HG03139 (cell line): ENCODE results near the gene USP48.
"Not testable (repeated sequence)": the region's sequence is repeated elsewhere in the genome, so short reads cannot be mapped to it uniquely, and the experiment has no call there.

Experiments
- ATAC-seq: cut with Tn5 transposase; IDR thresholded peaks from one replicate; pipeline ENCODE4 v1.9.1; 2021; ENCODE audit not compliant: unreplicated experiment

The USP48 gene

DNA sequence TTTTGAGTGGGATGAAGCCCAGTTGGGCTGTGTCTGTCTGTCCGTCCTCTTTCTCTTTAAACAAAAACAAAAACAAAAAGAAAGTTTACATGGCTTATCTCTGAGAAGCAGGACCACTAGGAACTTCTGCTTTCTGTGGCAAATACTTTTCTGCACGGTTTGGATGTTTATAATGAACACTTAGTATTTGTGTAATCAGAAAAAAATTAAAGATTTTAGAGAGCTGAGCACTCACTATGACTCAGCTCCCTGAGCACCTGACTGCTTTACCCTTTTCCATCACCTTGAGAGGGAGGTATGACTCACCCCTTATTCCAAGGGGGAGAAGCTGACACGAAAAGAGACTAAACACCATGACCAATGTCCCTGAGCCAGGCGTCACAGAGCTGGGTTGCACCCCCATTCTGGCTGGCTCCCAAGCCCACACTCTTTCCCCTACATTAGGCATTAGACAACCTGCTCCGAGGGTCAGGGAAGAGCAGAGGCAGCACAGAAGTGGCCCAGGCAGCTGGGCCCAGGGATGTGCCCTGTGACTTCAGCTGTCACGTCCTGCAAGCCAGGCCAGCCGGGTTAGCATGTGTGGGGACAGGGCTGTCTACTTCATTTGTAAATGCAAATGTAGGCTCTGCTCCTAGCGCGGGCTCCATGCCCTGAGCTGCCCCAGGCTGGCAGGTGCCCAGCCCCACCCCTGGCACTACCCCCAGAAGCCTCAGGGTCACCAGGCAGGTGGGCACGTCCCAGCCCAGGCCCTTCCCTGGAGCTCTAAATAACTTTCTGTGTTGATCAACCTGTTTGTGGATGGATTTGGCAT, 144.2 kb downstream of the USP48 start:
- ATAC-seq, result no peak

- no peak for ATAC-seq
These were observed 145.4 kb downstream of the USP48 start for GRCh38 chr1:21637514-21637913.

- ATAC-seq, result no peak
These were observed 146.9 kb downstream of the USP48 start for GRCh38 chr1:21636029-21636428.

GRCh38 chr1:21634806-21635535, 148.0 kb downstream of the USP48 start:
- ATAC-seq, result no peak

GRCh38 chr1:21633992-21634805, 148.8 kb downstream of the USP48 start:
- no peak for ATAC-seq

DNA sequence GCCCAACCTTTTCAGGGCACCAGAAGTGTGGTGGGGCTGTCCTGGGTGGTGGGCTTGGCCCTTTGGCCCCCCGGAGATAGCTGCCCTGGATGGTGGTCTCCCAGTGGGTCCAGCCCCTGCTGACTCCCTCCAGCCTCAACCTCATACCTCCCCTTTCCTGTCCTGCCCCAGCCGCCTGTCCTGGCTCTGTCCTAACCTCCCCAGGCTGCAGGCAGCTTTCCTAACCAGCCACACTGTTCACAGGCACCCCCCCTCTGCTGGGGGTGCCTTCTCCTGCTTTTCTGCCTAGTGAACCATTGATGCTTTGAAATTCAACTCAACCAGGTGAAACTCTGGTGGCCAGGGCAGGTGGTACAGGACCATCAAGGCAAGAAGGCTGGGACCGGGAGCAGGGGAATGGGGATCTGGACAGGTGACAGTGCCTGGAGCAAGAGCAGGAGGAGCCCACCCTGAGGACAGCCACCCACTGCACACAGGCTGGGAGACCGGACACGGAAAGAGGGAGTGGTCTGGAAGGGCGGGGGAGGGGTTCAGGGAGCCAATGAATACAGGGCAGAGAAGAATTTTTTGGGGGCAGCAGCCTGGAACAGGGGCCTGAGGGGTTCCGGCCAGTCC, 149.7 kb downstream of the USP48 start:
- no peak for ATAC-seq

DNA sequence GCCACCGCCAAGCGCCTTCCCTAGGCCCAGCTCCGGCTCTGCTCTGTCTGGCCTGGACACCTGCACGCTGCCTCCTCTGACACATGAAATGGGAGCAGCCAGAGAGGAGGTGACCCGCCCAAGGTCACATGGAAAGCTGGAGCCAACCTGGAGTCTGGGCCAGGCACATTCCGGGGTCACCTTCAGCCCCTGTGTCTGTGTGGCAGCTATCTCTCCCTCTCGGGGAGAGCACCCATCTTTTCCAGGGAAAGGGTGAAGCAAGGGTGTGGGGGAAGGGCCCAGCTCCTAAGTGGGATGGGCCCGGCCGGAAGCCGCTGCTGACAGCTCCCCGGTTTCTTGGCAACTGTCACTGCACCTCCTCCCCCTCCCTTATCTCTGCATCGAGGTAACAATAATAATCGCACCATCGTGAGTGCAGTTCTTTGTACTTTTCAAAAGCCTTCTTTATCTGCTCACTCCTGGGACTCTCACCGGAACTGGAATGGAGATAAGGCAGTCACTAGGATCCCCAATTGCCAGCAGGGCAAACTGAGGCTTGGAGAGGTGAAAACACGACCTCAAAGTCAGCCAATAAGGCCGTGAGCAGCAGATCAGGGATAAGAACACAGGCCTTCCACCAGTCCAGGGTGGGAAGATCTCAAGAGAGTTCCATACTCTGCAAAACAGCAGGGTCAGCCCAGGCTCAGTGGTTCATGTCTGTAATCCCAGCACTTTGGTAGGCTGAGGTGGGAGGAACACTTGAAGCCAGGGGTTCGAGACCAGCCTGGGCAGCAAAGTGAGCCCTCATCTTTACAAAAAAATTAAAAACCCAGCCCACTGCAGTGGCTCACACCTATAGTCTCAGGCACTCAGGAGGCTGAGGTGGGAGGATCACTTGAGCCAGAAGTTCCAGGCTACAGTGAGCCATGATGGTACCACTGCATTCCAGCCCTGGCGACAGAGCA, 150.7 kb downstream of the USP48 start:
- no peak for ATAC-seq

DNA sequence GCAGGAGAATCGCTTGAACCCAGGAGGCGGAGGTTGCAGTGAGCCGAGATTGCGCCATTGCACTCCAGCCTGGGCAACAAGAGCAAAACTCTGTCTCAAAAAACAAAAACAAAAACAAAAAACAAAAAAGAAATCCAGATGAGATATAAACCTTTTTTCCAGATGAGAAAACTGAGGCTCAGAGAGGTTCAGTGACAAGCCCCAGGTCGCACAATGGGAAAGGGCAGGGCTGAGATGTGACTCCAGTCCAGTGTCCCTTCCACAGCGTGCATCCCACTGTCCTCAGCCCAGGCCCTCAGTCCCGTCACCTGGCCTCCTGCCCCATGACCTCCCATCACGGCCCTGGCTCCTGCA, 151.4 kb downstream of the USP48 start:
- not testable (repeated sequence) for ATAC-seq

DNA sequence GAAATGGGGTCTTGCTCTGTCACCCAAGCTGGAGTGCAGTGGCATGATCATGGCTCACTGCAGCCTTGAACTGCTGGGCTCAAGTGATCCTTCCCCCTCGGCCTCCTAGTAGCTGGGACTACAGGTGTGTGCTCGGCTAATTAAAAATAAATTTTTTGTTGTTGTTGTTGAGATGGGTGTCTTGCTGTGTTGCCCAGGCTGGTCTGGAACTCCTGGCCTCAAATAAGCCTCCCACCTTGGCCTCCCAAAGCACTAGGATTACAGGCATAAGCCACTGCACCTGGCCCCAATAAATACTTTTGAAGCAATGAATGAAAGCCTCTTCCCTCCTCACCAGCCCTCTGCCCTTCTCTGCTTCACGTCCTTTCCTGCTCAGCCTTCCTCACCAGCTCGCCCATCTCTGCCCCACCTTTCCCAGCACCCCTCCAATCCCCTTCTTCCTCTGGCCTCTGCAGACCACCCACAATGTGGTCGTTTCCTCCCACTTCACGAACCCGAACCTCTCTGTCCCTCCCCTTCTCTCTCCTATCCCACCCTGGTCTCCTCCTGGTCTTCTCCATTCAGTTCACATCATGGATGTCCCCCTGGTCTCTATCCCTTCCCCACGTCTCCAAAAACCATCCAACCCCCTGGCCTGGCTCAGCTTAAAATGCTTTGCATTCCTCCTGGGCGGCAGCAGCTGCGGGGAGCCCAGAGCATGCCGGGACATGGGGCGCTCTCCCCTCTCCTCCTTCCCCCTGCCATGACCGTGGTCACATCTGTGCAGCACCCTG, 152.2 kb downstream of the USP48 start:
- no peak for ATAC-seq

DNA sequence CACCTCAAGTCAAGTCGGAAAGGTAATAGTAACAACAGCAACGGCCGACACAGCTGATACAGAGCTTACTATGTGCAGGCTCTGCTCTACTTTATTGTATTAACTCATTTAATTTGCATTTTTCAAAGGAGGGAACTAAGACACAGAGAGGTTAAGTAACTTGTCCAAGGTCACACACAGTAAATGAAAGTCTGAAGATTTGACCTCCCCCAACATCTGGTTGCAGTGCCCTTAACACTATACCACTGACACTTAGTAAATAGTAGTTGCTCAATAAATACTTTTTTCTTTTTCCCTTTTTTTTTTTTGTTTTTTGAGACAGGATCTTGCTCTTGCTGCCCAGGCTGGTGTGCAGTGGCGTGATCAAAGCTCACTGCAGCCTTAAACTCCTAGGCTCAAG, 153.0 kb downstream of the USP48 start:
- no peak for ATAC-seq

DNA sequence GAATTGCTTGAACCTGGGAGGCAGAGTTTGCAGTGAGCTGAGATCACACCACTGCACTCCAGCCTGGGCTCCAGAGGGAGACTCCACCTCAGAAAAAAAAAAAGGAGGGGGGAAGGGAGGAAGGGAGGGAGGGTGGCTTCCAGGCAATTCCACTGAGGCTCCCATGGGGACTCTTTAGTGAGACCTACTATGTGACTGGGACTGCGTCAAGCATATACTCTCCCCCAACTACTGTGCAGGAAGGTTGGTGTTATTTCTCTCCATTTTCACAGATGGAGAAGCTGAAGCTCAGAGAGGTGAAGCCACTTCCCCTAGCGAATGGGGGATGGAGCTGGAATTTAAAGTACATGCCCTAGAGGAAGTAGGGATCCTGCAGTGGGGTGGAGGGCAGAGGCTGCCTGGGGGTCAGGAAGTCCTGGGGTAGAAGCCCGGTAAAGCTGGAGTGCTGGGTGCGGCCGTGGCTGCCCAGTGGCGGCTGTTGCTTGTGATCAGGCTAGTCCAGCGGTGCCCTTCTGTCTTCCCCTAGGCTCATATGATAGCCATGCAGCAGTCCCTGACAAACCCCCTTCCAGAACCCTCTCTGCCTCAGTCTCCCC, 154.1 kb downstream of the USP48 start:
- no peak for ATAC-seq
